AG04449 (cell line): ENCODE results near the gene KCNJ14.

Source experiments
- CTCF ChIA-PET: fragments of 350-600 bp; formaldehyde crosslinking; extraction: SDS; loops from one replicate; lab custom pipeline; 2021; ENCODE audit warnings: antibody characterized with exemption; lab: Yijun Ruan, JAX
- POLR2A ChIA-PET: fragments of 400-600, 350-600 bp; formaldehyde crosslinking; extraction: SDS; loops from one replicate; lab custom pipeline; 2020; ENCODE audit warnings: antibody characterized with exemption, inconsistent platforms; lab: Yijun Ruan, JAX
- DNase-seq: peaks from one replicate; pipeline ENCODE4 v3.0.0-alpha.2; 2010; ENCODE audit warnings: low read depth, low spot score
- H3K4me3 ChIP-seq: 2 replicates; pipeline ENCODE4 v1.5.1; 2011; ENCODE audit warnings: low read depth, mild to moderate bottlenecking, control low read depth, low read length
- CTCF ChIP-seq: IDR thresholded peaks from one replicate; pipeline ENCODE4 v1.5.1; 2011; ENCODE audit warnings: mild to moderate bottlenecking, moderate library complexity, low read length, control low read depth, inconsistent platforms; ENCODE audit not compliant: insufficient read depth; ENCODE audit errors: missing control alignments

The KCNJ14 gene

GRCh38 chr19:48495396-48495795 lies 40.0 kb downstream of the KCNJ14 start:
- CTCF ChIA-PET: interaction anchor here (1.4 to 12.1 kb wide), 3 partner anchors 11 to 90 kb away, joined by 3 to 392 read pairs (median 39); no protein-coding TSS in a partner anchor
- no peak for DNase-seq
- no peak for TF ChIP-seq CTCF
- no peak overlapping the region; the same call in 1 of the 2 replicates for H3K4me3 ChIP-seq
- POLR2A ChIA-PET: interaction anchor here (1.0 to 1.2 kb wide), 2 partner anchors 11 to 13 kb away, joined by 4 to 5 read pairs; no protein-coding TSS in a partner anchor

GRCh38 chr19:48496959-48497727 lies 41.8 kb downstream of the KCNJ14 start:
- no peak overlapping the region for H3K4me3 ChIP-seq
- POLR2A ChIA-PET: no interaction called here
- no peak for TF ChIP-seq CTCF
- no peak for DNase-seq
- CTCF ChIA-PET: interaction anchor here (1.3 to 12.1 kb wide), 3 partner anchors 8 to 88 kb away, joined by 3 to 392 read pairs (median 39); no protein-coding TSS in a partner anchor

- no peak overlapping the region for H3K4me3 ChIP-seq
- CTCF ChIA-PET: interaction anchor here (1.3 to 12.1 kb wide), 3 partner anchors 8 to 87 kb away, joined by 3 to 392 read pairs (median 39); no protein-coding TSS in a partner anchor
- no peak for TF ChIP-seq CTCF
- POLR2A ChIA-PET: no interaction called here
- no peak for DNase-seq
These were observed 42.6 kb downstream of the KCNJ14 start for GRCh38 chr19:48497728-48498594.

- no peak for TF ChIP-seq CTCF
- CTCF ChIA-PET: interaction anchor here (0.7 to 6.3 kb wide), 3 partner anchors 8 to 9 kb away, joined by 3 to 39 read pairs (median 3); no protein-coding TSS in a partner anchor
- H3K4me3 ChIP-seq: no peak overlapping the region
- DNase-seq: no peak
- POLR2A ChIA-PET: no interaction called here
These were observed 43.4 kb downstream of the KCNJ14 start for GRCh38 chr19:48498595-48499311.

- ChIA-PET CTCF (interaction anchor here (0.7 kb wide), 1 partner anchor 10 kb away, joined by 3 read pairs; no protein-coding TSS in a partner anchor), POLR2A (no interaction called here)
- no peak for TF ChIP-seq CTCF
- no peak for DNase-seq
- no peak overlapping the region for H3K4me3 ChIP-seq
These were observed 44.1 kb downstream of the KCNJ14 start for GRCh38 chr19:48499316-48500090.
